NOMO-1 treated with DMSO at 0.1 percent for 48 hours (cell line): ENCODE results near the gene PDSS2.
"Not testable (repeated sequence)": the region's sequence is repeated elsewhere in the genome, so short reads cannot be mapped to it uniquely, and the experiment has no call there.

Experiments used
- DNase-seq: peaks from one replicate; lab custom pipeline; 2025; ENCODE audit not compliant: unreplicated experiment; lab: John Stamatoyannopoulos, UW

PDSS2 gene

DNA sequence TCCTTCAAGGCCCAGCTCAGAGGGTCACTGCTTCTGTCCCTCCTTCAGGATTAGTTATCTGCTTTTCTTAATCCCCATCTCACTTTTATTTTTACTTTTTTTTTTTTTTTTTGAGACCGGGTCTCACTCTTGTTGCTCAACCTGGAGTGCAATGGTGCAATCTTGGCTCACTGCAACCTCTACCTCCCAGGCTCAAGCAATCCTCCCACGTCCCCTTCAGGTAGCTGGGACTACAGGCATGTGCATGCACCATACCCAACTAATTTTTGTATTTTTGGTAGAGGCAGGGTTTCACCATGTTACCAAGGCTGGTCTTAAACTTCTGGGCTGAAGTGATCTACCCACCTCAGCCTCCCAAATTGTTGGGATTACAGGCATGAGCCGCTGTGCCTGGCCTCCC lies 16.5 kb upstream of the PDSS2 start:
- DNase-seq: not testable (repeated sequence)

DNA sequence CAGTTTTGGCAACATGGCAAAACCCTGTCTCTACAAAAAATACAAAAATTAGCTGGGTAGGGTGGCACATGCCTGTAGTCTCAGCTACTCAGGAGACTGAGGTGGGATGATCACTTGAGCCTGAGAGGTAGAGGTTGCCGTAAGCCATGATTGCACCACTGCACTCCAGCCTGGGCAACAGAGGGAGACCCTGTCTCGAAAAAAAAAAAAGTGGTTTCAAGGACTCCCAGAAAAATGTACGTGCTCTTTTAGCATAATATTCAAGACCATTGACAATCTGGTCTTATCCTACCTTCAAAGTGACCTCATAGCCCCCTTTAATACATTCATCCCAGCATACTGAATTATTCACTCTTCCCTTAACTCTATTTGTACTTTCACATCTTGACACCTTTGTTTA lies 16.0 kb upstream of the PDSS2 start:
- not testable (repeated sequence) for DNase-seq

- DNase-seq: no peak
Measured at GRCh38 chr6:107473660-107474059, 14.3 kb upstream of the PDSS2 start.

DNA sequence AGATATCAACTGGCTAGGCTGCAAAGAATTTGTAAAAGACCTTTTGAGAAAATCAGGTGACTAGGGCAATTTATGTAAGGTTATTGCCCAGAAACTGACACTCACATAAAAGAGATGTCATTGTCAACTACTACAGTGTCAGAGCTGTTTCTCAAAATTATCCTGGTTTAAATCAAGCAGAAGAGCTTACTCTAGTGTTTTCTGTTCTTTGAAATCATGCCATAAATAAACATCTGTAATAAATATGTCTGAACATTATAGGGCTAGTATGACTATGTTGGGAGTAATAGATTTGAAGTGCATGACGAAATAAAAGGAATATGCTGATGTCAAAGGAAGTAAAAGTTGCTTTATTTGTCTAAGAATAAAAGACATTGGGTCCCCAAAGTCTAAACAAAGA lies 11.0 kb upstream of the PDSS2 start:
- DNase-seq: no peak

DNA sequence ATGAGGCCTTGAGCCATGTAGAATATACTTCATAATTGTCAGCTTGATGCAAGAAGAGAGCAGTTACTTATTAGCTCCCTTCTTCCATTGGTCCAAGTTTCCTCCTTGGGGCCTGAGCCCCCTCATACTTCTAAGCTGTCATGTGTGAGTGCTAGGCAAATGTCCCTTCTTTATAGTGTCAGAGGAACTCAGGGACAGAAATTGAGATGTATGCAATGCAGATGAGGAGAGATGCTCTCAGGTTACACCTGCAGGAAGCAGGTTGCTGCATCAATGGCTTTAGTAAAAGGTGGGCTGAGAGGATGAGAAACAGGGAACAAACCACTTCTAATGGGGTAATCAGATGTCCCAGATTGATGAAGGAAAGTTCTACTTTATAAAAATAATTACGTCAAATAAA lies 6.7 kb upstream of the PDSS2 start:
- no peak for DNase-seq

DNA sequence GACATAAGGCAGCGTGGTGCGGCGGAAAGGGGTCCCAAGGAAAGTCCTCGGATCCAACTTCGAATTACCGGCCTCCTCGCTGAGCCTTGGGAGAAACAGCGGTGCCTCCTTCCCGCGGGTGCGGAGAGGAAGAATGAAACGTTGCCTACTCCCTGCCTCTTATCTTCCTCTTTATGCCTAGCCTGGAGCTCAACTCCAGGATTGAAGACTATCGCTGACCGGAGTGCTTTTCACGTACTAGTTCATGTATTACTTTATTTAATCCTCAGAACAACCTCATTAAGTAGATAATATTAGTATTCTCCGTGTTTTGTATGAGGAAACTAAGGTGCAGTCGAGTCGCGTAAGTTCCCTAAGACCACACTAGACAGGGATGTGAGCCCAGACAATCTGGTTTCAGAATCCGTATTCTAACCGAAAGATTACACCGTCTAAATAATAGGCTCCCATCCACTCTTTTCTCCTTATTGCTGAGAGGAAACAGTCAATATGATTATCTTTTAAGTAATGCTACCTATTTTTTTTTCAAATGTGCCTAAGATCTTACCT lies 793 bp upstream of the PDSS2 start:
- peak; percentile 68 for DNase-seq

- no peak for DNase-seq
Measured at GRCh38 chr6:107458672-107459282, 587 bp downstream of the PDSS2 start.

- DNase-seq: no peak
Measured at GRCh38 chr6:107448776-107449175, 10.6 kb downstream of the PDSS2 start.

DNA sequence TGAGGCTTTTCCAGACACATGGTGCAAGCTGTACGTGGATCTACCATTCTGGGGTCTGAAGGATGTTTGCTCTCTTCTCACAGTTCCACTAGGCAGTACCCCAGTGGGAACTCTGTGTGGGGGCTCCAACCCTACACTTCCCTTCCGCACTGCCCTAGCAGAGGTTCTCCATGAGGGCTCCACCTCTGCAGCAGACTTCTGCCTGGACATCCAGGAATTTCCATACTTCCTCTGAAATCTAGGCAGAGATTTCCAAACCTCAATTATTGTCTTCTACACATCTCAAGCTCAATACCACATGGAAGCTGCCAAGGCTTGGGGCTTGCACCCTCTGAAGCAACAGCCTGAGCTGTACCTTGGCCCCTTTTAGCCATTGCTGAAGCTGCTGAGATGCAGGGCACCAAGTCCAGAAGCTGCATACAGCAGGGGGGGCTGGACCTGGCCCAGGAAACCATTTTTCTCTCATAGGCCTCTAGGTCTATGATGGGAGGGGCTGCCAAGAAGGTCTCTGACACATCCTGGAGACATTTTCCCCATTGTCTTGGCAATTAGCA lies 11.6 kb downstream of the PDSS2 start:
- DNase-seq: no peak

- DNase-seq: no peak
Measured at GRCh38 chr6:107444277-107444676, 15.1 kb downstream of the PDSS2 start.

- no peak for DNase-seq
Measured at GRCh38 chr6:107443608-107444267, 15.6 kb downstream of the PDSS2 start.

- DNase-seq: no peak
Measured at GRCh38 chr6:107442938-107443607, 16.3 kb downstream of the PDSS2 start.

GRCh38 chr6:107441682-107442081 lies 17.7 kb downstream of the PDSS2 start:
- DNase-seq: no peak

GRCh38 chr6:107440936-107441335 lies 18.4 kb downstream of the PDSS2 start:
- no peak for DNase-seq

GRCh38 chr6:107439406-107439805 lies 20.0 kb downstream of the PDSS2 start:
- no peak for DNase-seq

DNA sequence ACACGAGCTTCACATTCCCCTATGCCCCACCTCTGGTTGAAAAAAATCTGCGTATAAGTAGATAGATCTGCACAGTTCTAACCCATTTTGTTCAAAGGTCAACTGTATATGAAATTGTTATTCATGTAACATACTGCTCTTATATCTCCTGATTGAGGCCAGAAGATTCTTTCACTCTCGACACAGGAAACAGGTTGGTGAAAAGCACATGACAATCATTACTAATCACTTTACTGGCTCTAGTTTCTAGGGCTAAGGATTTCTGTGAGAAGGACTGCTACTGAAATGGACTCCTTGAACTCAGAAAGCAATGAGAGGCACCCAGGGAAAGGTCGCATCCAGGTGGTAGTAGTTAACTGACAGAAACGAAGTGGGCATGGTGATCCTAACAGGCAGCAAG lies 21.7 kb downstream of the PDSS2 start:
- DNase-seq: no peak

DNA sequence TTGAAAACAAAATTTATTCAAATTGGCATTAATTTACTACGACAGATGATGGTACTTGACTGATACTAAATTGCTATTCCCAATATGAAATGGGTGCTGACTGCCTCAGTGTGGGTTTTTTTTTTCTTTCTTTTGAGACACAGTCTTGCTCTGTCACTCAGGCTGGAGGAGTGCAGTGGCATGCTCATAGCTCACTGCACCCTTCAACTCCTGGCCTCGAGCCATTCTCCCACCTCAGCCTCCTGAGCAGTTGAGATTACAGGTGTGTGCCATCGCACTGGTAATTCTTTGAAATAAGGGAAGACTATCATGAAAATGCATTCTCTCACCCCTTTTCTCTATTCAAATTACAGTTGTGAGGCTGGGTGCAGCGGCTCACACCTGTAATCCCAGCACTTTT lies 22.5 kb downstream of the PDSS2 start:
- DNase-seq: no peak

DNA sequence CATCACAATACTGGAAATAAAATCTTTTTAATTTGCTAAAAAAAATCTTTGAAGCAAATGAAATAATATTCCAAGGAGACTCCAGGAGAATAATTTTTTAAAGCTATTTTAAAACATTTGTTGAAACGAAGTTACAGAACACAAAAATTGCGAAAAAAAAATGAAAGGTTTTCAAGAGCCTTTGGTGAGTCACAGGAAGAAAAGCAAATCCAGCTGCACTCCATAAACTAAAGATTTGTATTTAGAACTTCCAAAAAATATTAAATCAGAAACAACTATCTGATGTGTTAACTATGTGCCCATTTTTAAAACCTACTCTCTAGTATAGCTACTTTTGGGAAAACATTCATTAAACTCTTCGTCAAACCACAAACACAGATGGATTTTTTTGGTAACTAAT lies 23.6 kb downstream of the PDSS2 start:
- DNase-seq: no peak

GRCh38 chr6:107434812-107435211 lies 24.6 kb downstream of the PDSS2 start:
- DNase-seq: no peak

DNA sequence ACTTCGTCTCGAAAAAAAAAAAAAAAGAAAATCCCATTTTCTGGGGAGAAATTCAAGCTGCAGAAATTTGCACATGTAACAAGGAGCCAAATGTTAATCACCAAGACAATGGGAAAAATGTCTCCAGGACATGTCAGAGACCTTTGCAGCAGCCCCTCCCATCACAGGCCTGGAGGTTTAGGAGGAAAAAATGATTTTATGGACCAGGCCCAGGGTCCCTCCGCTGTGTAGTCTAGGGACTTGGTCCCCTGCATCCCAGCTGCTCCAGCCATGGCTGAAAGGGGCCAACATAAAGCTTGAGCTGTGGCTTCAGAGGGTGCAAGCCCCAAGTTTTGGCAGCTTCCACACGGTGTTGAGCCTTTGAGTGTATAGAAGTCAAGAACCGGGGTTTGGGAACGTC lies 33.4 kb downstream of the PDSS2 start:
- not testable (repeated sequence) for DNase-seq

- no peak for DNase-seq
Measured at GRCh38 chr6:107423474-107423990, 35.8 kb downstream of the PDSS2 start.
